Neural cell (in vitro differentiated cells): ENCODE data around the gene MTX1. TPM values are rescaled to one million over a fixed set of nuclear protein-coding genes. Genes with fewer than 3 reads are reported as not detected.

ENCODE experiments used
- H2AFZ ChIP-seq: fragments of 200-600, 300-800 bp; sonication (generic), shearing (Covaris generic); 2 replicates; pipeline ENCODE4 v1.6.0; 2014; ENCODE audit warnings: low read depth, mild to moderate bottlenecking, antibody characterized with exemption, low read length, moderate library complexity
- H3F3A ChIP-seq: fragments of 200-600 bp; shearing (Covaris generic); 2 replicates; pipeline ENCODE4 v1.6.1; 2016; ENCODE audit warnings: mild to moderate bottlenecking, moderate library complexity, mixed read lengths, antibody characterized with exemption, low read length; ENCODE audit not compliant: insufficient read depth, poor library complexity, severe bottlenecking
- H3K27ac ChIP-seq: fragments of 200-600, 300-800 bp; sonication (generic), shearing (Covaris generic); 2 replicates; pipeline ENCODE4 v1.5.1; 2014; ENCODE audit warnings: mild to moderate bottlenecking, low read length, moderate library complexity
- H3K27me3 ChIP-seq: fragments of 300-800, 200-600 bp; sonication (generic), shearing (Covaris generic); 2 replicates; pipeline ENCODE4 v1.6.0; 2014; ENCODE audit warnings: mild to moderate bottlenecking, low read depth, low read length, moderate library complexity; ENCODE audit not compliant: insufficient read depth
- H3K36me3 ChIP-seq: fragments of 300-800, 200-600 bp; sonication (generic), shearing (Covaris generic); 2 replicates; pipeline ENCODE4 v1.5.1; 2014; ENCODE audit warnings: mild to moderate bottlenecking, antibody characterized with exemption, low read length, moderate library complexity; ENCODE audit not compliant: insufficient read depth
- H3K4me2 ChIP-seq: fragments of 300-800, 200-600 bp; sonication (generic), shearing (Covaris generic); 2 replicates; pipeline ENCODE4 v1.6.0; 2014; ENCODE audit warnings: mild to moderate bottlenecking, low read length
- H3K4me3 ChIP-seq: fragments of 300-800, 200-600 bp; sonication (generic), shearing (Covaris generic); 2 replicates; pipeline ENCODE4 v1.5.1; 2014; ENCODE audit warnings: mild to moderate bottlenecking, low read length, moderate library complexity
- H3K79me2 ChIP-seq: fragments of 200-600 bp; shearing (Covaris generic); replicated peaks from 2 replicates; pipeline ENCODE4 v1.6.0; 2014; ENCODE audit warnings: mild to moderate bottlenecking, low read length, moderate library complexity; ENCODE audit not compliant: insufficient read depth
- H3K9ac ChIP-seq: fragments of 300-800, 200-600 bp; sonication (generic), shearing (Covaris generic); 2 replicates; pipeline ENCODE4 v1.6.1; 2016; ENCODE audit warnings: mild to moderate bottlenecking, low read length, mixed read lengths
- H3K9me2 ChIP-seq: fragments of 200-600 bp; shearing (Covaris generic); 2 replicates; pipeline ENCODE4 v1.6.1; 2016; ENCODE audit warnings: mild to moderate bottlenecking, low read length, mixed read lengths; ENCODE audit not compliant: insufficient read depth
- H3K9me3 ChIP-seq: fragments of 200-600, 300-800 bp; sonication (generic), shearing (Covaris generic); 2 replicates; pipeline ENCODE4 v1.6.1; 2016; ENCODE audit warnings: mild to moderate bottlenecking, mixed run types, low read length, moderate library complexity, mixed read lengths
- H4K20me1 ChIP-seq: fragments of 200-600 bp; shearing (Covaris generic); 2 replicates; pipeline ENCODE4 v1.6.1; 2016; ENCODE audit warnings: mild to moderate bottlenecking, mixed run types; ENCODE audit not compliant: insufficient read depth
- EP300 ChIP-seq: fragments of 450-650 bp; conservative IDR thresholded peaks from 2 replicates; pipeline ENCODE4 v1.6.1; 2014; ENCODE audit warnings: antibody characterized with exemption, mild to moderate bottlenecking, moderate library complexity; ENCODE audit not compliant: poor library complexity, severe bottlenecking
- EZH2 ChIP-seq: fragments of 200-600, 300-800 bp; shearing (Covaris generic), sonication (generic); IDR thresholded peaks from 2 replicates; pipeline ENCODE4 v1.6.1; 2014; ENCODE audit warnings: antibody characterized with exemption, low read length, borderline replicate concordance, mild to moderate bottlenecking; ENCODE audit not compliant: insufficient read depth, poor library complexity, severe bottlenecking
- MXI1 ChIP-seq: fragments of 450-650 bp; conservative IDR thresholded peaks from 2 replicates; pipeline ENCODE4 v1.6.1; 2014; ENCODE audit warnings: antibody characterized with exemption, mild to moderate bottlenecking; ENCODE audit not compliant: poor library complexity, severe bottlenecking
- POLR2AphosphoS5 ChIP-seq: IDR thresholded peaks from 2 replicates; pipeline ENCODE4 v1.6.1; 2012
- RAD21 ChIP-seq: fragments of 450-650 bp; conservative IDR thresholded peaks from 2 replicates; pipeline ENCODE4 v1.6.1; 2014; ENCODE audit warnings: antibody characterized with exemption, mild to moderate bottlenecking, moderate library complexity
- REST ChIP-seq: IDR thresholded peaks from 2 replicates; pipeline ENCODE4 v1.6.1; 2012; ENCODE audit warnings: borderline replicate concordance
- SMC3 ChIP-seq: fragments of 450-650 bp; conservative IDR thresholded peaks from 2 replicates; pipeline ENCODE4 v1.6.1; 2014; ENCODE audit warnings: antibody characterized with exemption, mild to moderate bottlenecking, moderate library complexity; ENCODE audit not compliant: poor library complexity
- TAF1 ChIP-seq: IDR thresholded peaks from 2 replicates; pipeline ENCODE4 v1.6.1; 2012; ENCODE audit warnings: low read depth
- polyA plus RNA-seq: library from polyadenylated mRNA; depleted of rRNA; stranded (reverse); fragments of >200 nt; gene quantifications from 2 replicates; pipeline ENCODE4 v1.2.3, GENCODE V29; 2014
- TF ChIP-seq, protein P1 (sequence below): fragments of 450-650 bp; IDR thresholded peaks from 2 replicates; pipeline ENCODE4 v1.5.1; 2014; ENCODE audit warnings: antibody characterized with exemption, mild to moderate bottlenecking, moderate library complexity; ENCODE audit not compliant: poor library complexity, severe bottlenecking

MTX1 gene
- polyA plus RNA-seq, 1 donor from 2014 or later: 55.0 TPM

DNA sequence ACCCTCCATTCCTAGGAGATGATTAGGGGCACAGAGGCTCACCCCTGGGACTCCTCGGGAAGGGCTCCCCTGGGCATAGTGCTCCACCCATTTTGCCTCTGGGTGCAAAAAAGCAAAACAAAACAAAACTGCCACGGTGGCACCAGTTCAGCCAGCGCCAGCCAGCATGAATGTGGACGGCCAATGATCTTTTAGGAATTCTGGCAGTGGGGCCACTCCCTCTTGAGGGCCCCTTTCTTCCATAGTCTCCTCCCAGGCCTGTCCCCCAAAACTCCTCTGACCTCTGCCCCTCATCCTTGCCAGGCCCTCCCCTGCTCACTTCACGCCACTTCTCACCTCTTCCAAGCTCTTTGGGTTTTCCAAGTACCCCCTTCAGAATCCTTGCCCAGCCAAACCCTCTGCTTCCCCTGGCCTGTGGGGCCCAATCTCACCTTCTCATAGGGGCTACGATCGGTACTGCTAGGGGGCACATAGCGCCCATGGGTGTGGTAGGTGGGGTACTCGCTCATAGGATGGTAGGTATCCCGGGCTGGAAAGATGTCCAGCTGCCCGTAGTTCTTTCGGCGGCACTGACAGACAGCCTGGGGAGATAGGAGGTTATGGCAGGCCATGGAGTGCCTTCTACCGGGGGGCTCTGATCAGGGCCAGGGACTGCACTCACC, 21.6 kb upstream of the MTX1 start:
- H3K4me2 ChIP-seq: no peak overlapping the region
- no peaks in the 10 kb centered on the region for H3K9me2 ChIP-seq
- H3K9me3 ChIP-seq: no peaks in the 10 kb centered on the region
- H2AFZ ChIP-seq: no peak overlapping the region
- H3K79me2 ChIP-seq: no peaks in the 10 kb centered on the region
- no peak overlapping the region for H3K4me3 ChIP-seq
- H4K20me1 ChIP-seq: no peaks in the 10 kb centered on the region
- no peak overlapping the region for H3K27ac ChIP-seq
- TF ChIP-seq RAD21 (no peak), POLR2AphosphoS5 (no peak), EP300 (no peak), TAF1 (no peak), EZH2 (no peak), REST (no peak)
- TF ChIP-seq, protein P1, sequence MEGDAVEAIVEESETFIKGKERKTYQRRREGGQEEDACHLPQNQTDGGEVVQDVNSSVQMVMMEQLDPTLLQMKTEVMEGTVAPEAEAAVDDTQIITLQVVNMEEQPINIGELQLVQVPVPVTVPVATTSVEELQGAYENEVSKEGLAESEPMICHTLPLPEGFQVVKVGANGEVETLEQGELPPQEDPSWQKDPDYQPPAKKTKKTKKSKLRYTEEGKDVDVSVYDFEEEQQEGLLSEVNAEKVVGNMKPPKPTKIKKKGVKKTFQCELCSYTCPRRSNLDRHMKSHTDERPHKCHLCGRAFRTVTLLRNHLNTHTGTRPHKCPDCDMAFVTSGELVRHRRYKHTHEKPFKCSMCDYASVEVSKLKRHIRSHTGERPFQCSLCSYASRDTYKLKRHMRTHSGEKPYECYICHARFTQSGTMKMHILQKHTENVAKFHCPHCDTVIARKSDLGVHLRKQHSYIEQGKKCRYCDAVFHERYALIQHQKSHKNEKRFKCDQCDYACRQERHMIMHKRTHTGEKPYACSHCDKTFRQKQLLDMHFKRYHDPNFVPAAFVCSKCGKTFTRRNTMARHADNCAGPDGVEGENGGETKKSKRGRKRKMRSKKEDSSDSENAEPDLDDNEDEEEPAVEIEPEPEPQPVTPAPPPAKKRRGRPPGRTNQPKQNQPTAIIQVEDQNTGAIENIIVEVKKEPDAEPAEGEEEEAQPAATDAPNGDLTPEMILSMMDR: no peak
- H3K27me3 ChIP-seq: no peaks in the 10 kb centered on the region
- H3K9ac ChIP-seq: no peak overlapping the region
- H3K36me3 ChIP-seq: no peaks in the 10 kb centered on the region
- H3F3A ChIP-seq: no peaks in the 10 kb centered on the region

DNA sequence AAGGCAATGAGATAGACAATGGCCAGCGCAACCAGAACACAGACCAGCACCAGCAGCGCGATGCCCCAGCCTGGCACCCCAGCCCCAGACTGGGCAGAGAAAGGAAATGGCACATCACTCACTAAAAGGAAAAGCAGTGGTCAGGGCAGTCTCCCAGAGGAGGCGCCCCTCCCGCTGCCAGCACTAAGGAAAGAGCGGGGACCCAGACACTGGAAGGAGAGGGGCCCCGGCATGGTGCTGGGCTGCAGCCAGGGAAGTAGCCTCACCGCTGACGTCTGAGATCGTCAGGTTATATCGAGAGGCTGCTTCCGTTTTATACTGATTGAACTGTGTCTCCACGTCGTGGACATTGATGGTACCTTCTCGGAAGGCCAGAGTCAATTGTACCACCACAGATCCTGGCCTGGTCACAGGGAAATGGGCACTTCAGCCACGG, 21.0 kb upstream of the MTX1 start:
- Histone ChIP-seq H3K4me3 (no peak overlapping the region), H3K4me2 (no peak overlapping the region), H3K9me2 (no peaks in the 10 kb centered on the region), H4K20me1 (no peaks in the 10 kb centered on the region), H3K27ac (no peak overlapping the region), H3K9ac (no peak overlapping the region), H3K79me2 (no peaks in the 10 kb centered on the region), H3K27me3 (no peaks in the 10 kb centered on the region), H3F3A (no peaks in the 10 kb centered on the region), H2AFZ (no peak overlapping the region), H3K36me3 (no peaks in the 10 kb centered on the region), H3K9me3 (no peaks in the 10 kb centered on the region)
- TF ChIP-seq RAD21: no peak
- no peak for TF ChIP-seq SMC3
- TF ChIP-seq MXI1: no peak
- no peak for TF ChIP-seq TAF1
- no peak for TF ChIP-seq REST
- no peak for TF ChIP-seq POLR2AphosphoS5
- TF ChIP-seq EP300: no peak
- no peak for TF ChIP-seq EZH2
